T-helper 1 cell treated with Interleukin-12 subunit alpha and Interleukin-12 subunit beta and Interleukin-4 antibody, amounts not matched to agents 30 μg/mL and 1 μg/mL, for 36 hours (primary cell): ENCODE data around the gene SAV1.

Experiments
- H3K27ac Mint-ChIP-seq: one replicate; pipeline ENCODE4 v1.8.0; 2021; ENCODE audit warnings: mild to moderate bottlenecking, mixed read lengths
- H3K27me3 Mint-ChIP-seq: one replicate; pipeline ENCODE4 v1.8.0; 2021; ENCODE audit warnings: low read depth, mixed read lengths
- H3K36me3 Mint-ChIP-seq: one replicate; pipeline ENCODE4 v1.8.0; 2021; ENCODE audit warnings: low read depth, mixed read lengths
- H3K4me1 Mint-ChIP-seq: one replicate; pipeline ENCODE4 v1.8.0; 2021; ENCODE audit warnings: low read depth, mixed read lengths
- H3K4me3 Mint-ChIP-seq: one replicate; pipeline ENCODE4 v1.8.0; 2021; ENCODE audit warnings: mild to moderate bottlenecking, moderate library complexity, mixed read lengths
- H3K9me3 Mint-ChIP-seq: one replicate; pipeline ENCODE4 v1.8.0; 2021; ENCODE audit warnings: mixed read lengths

The SAV1 gene

GRCh38 chr14:50607181-50607580 is 60.9 kb downstream of the SAV1 start:
- H3K4me1 Mint-ChIP-seq: peaks cover 2% of the 10 kb centered on the region
- H3K4me3 Mint-ChIP-seq: no peak overlapping the region
- H3K27ac Mint-ChIP-seq: no peak overlapping the region
- H3K36me3 Mint-ChIP-seq: no peaks in the 10 kb centered on the region
- H3K9me3 Mint-ChIP-seq: no peaks in the 10 kb centered on the region
- peaks cover 29% of the 10 kb centered on the region for H3K27me3 Mint-ChIP-seq

DNA sequence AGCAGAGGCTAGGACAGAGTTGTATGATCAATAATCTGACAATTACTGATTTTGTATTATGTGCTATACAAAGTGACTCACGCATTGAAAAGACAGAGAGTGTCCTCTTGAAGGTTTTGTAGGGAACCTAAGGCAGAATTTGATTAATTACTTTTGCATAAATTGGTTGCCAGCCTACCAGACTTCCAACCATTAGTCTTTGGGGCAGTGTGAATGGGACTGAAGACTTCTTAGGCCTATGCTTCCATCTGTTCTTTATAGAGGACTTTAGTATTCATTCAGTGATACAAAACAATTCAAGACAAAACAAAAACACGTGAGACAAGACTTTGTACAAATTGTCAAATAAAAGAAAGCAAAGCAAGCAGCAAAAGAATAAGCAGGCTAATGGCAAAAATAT is 61.6 kb downstream of the SAV1 start:
- no peaks in the 10 kb centered on the region for H3K36me3 Mint-ChIP-seq
- H3K4me1 Mint-ChIP-seq: peaks cover 2% of the 10 kb centered on the region
- no peak overlapping the region for H3K27ac Mint-ChIP-seq
- peaks cover 25% of the 10 kb centered on the region for H3K27me3 Mint-ChIP-seq
- no peaks in the 10 kb centered on the region for H3K9me3 Mint-ChIP-seq
- no peak overlapping the region for H3K4me3 Mint-ChIP-seq

GRCh38 chr14:50605766-50606165 is 62.3 kb downstream of the SAV1 start:
- Mint-ChIP-seq H3K4me3 (no peak overlapping the region), H3K4me1 (peaks cover 2% of the 10 kb centered on the region), H3K9me3 (no peaks in the 10 kb centered on the region), H3K27me3 (peaks cover 19% of the 10 kb centered on the region), H3K27ac (no peak overlapping the region), H3K36me3 (no peaks in the 10 kb centered on the region)

- no peak overlapping the region for H3K4me3 Mint-ChIP-seq
- H3K4me1 Mint-ChIP-seq: peaks cover 6% of the 10 kb centered on the region
- H3K27me3 Mint-ChIP-seq: peaks cover 9% of the 10 kb centered on the region
- no peaks in the 10 kb centered on the region for H3K9me3 Mint-ChIP-seq
- H3K36me3 Mint-ChIP-seq: no peaks in the 10 kb centered on the region
- no peak overlapping the region for H3K27ac Mint-ChIP-seq
Measured at GRCh38 chr14:50603565-50603964, 64.5 kb downstream of the SAV1 start.

- H3K9me3 Mint-ChIP-seq: no peaks in the 10 kb centered on the region
- no peaks in the 10 kb centered on the region for H3K36me3 Mint-ChIP-seq
- H3K4me3 Mint-ChIP-seq: no peak overlapping the region
- peaks cover 4% of the 10 kb centered on the region for H3K4me1 Mint-ChIP-seq
- H3K27ac Mint-ChIP-seq: no peak overlapping the region
- H3K27me3 Mint-ChIP-seq: peaks cover 4% of the 10 kb centered on the region
Measured at GRCh38 chr14:50602035-50602434, 66.1 kb downstream of the SAV1 start.

GRCh38 chr14:50601394-50601793 is 66.7 kb downstream of the SAV1 start:
- Mint-ChIP-seq H3K27ac (no peak overlapping the region), H3K4me1 (peaks cover 4% of the 10 kb centered on the region), H3K9me3 (no peaks in the 10 kb centered on the region), H3K36me3 (no peaks in the 10 kb centered on the region), H3K4me3 (no peak overlapping the region), H3K27me3 (peaks cover 4% of the 10 kb centered on the region)

GRCh38 chr14:50600849-50601248 is 67.3 kb downstream of the SAV1 start:
- Mint-ChIP-seq H3K27ac (no peak overlapping the region), H3K9me3 (no peaks in the 10 kb centered on the region), H3K36me3 (no peaks in the 10 kb centered on the region), H3K4me3 (no peak overlapping the region), H3K4me1 (peaks cover 4% of the 10 kb centered on the region), H3K27me3 (peaks cover 3% of the 10 kb centered on the region)

DNA sequence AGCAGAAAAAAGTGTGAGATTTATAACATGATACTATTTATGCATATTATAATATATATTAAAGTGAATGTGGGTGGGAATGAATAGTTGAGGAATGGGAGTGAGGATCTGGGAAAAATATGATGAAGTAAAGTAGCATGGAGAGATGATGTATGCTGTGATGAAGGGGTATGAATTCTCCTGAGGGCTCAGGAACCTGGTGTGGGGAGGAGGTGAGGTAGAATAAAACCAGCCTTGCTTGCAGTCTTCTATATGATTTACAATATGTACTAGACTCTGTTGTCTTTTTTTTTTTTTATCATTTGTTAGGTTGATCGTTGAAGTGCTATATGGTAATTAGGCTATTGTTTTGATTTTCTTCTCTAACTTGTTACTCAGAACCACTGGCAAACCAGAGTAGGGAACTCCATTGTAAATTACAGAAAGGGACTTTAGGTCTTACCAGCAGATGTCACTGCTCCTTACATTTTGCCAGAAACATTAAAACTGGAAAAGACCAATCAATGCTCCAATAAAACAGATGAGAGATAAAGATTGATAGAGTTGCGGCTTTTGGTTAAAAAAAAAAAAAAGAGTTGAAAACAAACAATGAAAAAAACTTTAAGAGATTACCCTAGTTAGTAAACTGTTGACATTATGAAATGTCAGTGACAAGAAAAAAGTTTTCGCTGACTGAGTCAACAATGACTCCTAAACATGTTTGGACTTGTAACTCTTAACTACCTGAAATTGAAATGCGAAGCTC is 68.2 kb downstream of the SAV1 start:
- Mint-ChIP-seq H3K27ac (no peak overlapping the region), H3K36me3 (no peaks in the 10 kb centered on the region), H3K4me3 (no peak overlapping the region), H3K4me1 (peaks cover 4% of the 10 kb centered on the region), H3K9me3 (no peaks in the 10 kb centered on the region), H3K27me3 (no peaks in the 10 kb centered on the region)

GRCh38 chr14:50598765-50599164 is 69.3 kb downstream of the SAV1 start:
- H3K4me1 Mint-ChIP-seq: peaks cover 4% of the 10 kb centered on the region
- no peaks in the 10 kb centered on the region for H3K36me3 Mint-ChIP-seq
- H3K27ac Mint-ChIP-seq: no peak overlapping the region
- no peaks in the 10 kb centered on the region for H3K27me3 Mint-ChIP-seq
- no peaks in the 10 kb centered on the region for H3K9me3 Mint-ChIP-seq
- no peak overlapping the region for H3K4me3 Mint-ChIP-seq

DNA sequence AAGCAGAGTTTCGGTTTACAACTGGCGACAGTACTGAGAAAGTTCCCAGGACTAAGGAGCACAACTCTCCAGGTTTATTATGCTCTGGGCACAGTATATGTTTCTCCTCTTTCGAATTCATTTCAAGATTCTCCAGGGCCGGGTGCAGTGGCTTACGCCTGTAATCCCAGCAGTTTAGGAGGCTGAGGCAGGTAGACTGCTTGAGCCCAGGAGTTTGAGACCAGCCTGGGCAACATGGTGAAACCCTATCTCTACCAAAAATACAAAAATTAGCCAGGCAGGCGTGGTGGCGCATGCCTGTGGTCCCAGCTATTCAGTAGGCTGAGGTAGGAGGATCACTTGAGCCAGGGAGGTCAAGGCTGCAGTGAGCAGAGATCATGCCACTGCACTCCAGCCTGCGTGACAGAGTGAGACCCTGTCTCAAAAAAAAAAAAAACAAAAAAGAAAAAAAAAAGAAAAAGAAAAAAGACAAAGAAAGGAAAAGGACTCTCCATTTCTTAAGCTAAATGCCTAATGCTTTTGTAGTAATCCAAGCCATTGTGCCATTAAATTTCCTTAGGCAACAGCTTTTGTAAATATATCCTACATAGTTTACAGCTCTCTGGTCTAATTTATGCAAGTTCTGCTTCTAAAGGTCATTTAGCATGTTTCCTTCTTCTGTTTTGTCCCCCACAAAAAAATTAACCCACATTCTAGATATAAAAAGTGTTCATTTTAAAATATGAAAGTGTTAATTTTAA is 73.4 kb downstream of the SAV1 start:
- no peak overlapping the region for H3K4me3 Mint-ChIP-seq
- H3K4me1 Mint-ChIP-seq: peaks cover 1% of the 10 kb centered on the region
- H3K36me3 Mint-ChIP-seq: no peaks in the 10 kb centered on the region
- no peaks in the 10 kb centered on the region for H3K9me3 Mint-ChIP-seq
- no peak overlapping the region for H3K27ac Mint-ChIP-seq
- peaks cover 8% of the 10 kb centered on the region for H3K27me3 Mint-ChIP-seq

DNA sequence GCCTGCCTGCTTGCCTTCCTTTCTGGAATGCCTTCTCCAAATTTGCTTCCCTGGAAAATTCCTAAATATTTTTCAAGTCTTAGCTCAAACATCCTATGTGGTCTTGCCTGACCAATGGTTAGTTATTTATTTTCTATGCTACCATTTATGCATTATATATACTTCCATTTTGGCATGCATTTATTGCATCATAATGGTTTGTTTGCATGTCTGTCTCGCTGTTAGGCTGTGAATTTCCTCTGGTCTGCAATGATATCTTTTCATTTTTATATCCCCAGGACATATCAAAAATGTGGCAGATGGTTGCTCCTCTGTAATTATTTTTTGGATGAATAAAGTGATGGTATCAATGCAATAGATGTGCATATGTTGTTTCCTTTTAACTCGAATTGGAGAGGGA is 77.6 kb downstream of the SAV1 start:
- H3K36me3 Mint-ChIP-seq: no peaks in the 10 kb centered on the region
- H3K27me3 Mint-ChIP-seq: peaks cover 8% of the 10 kb centered on the region
- H3K9me3 Mint-ChIP-seq: no peaks in the 10 kb centered on the region
- no peak overlapping the region for H3K27ac Mint-ChIP-seq
- H3K4me3 Mint-ChIP-seq: no peak overlapping the region
- no peaks in the 10 kb centered on the region for H3K4me1 Mint-ChIP-seq
